ENCODE data around the gene KRTAP9-2.
"Not testable (repeated sequence)": the region's sequence is repeated elsewhere in the genome, so short reads cannot be mapped to it uniquely, and the experiment has no call there.

The KRTAP9-2 gene

GRCh38 chr17:41246995-41247787 lies 20.7 kb downstream of the KRTAP9-2 start:
- DNase-seq (ENCODE audit: low spot score); in situ Hi-C loops (cut with MboI; ENCODE audit: low sequenced_read_pairs, unreplicated experiment): not testable (repeated sequence)

- in situ Hi-C loops (cut with MboI; ENCODE audit: low sequenced_read_pairs, unreplicated experiment), result not testable (repeated sequence)
- peak; percentile 0 for DNase-seq (ENCODE audit: low spot score)
These were observed 23.3 kb downstream of the KRTAP9-2 start, which contains the start of gene KRTAP9-4 for GRCh38 chr17:41249637-41250240. Gene KRTAP9-4, plus strand, starts transcription at chr17:41249687. Its CDS starts 34 bp downstream, at chr17:41249721.

- TF ChIP-seq CTCF (IDR thresholded peaks at IDR 0.05; ENCODE audit: borderline replicate concordance, control extremely low read depth, extremely low read depth, insufficient read depth, missing control alignments), result no peak
- peak; percentile 0 for DNase-seq (ENCODE audit: low spot score)
- in situ Hi-C loops (cut with MboI; ENCODE audit: low sequenced_read_pairs, unreplicated experiment), result no loop called here
These were observed 24.8 kb downstream of the KRTAP9-2 start for GRCh38 chr17:41251261-41251660.

GRCh38 chr17:41254861-41255260 lies 28.4 kb downstream of the KRTAP9-2 start:
- DNase-seq (ENCODE audit: low spot score), result no peak
- in situ Hi-C loops (cut with MboI; ENCODE audit: low sequenced_read_pairs, unreplicated experiment), result no loop called here
- no peak for TF ChIP-seq CTCF (IDR thresholded peaks at IDR 0.05; ENCODE audit: borderline replicate concordance, control extremely low read depth, extremely low read depth, insufficient read depth, missing control alignments)

- in situ Hi-C loops (cut with MboI; ENCODE audit: low sequenced_read_pairs, unreplicated experiment), result not testable (repeated sequence)
- DNase-seq (ENCODE audit: low spot score), result peak; percentile 1
These were observed 29.2 kb downstream of the KRTAP9-2 start, which contains the start of gene KRTAP9-9 for GRCh38 chr17:41255381-41256290. Gene KRTAP9-9, plus strand, starts transcription at chr17:41255384.

- peak; percentile 0 for DNase-seq (ENCODE audit: low spot score)
- no peak for TF ChIP-seq CTCF (IDR thresholded peaks at IDR 0.05; ENCODE audit: borderline replicate concordance, control extremely low read depth, extremely low read depth, insufficient read depth, missing control alignments)
- in situ Hi-C loops (cut with MboI; ENCODE audit: low sequenced_read_pairs, unreplicated experiment), result no loop called here
These were observed 29.8 kb downstream of the KRTAP9-2 start for GRCh38 chr17:41256291-41256685.

- TF ChIP-seq CTCF (IDR thresholded peaks at IDR 0.05; ENCODE audit: borderline replicate concordance, control extremely low read depth, extremely low read depth, insufficient read depth, missing control alignments), result no peak
- DNase-seq (ENCODE audit: low spot score), result no peak
- in situ Hi-C loops (cut with MboI; ENCODE audit: low sequenced_read_pairs, unreplicated experiment), result no loop called here
These were observed 32.0 kb downstream of the KRTAP9-2 start for GRCh38 chr17:41258406-41258805.

- in situ Hi-C loops (cut with MboI; ENCODE audit: low sequenced_read_pairs, unreplicated experiment), result no loop called here
These were observed 36.8 kb downstream of the KRTAP9-2 start for GRCh38 chr17:41263212-41263611.

More at GRCh38 chr17:41263212-41263611, 36.8 kb downstream of the KRTAP9-2 start:
- no peak for TF ChIP-seq CTCF (IDR thresholded peaks at IDR 0.05; ENCODE audit: borderline replicate concordance, control extremely low read depth, extremely low read depth, insufficient read depth, missing control alignments)
- DNase-seq (ENCODE audit: low spot score), result peak; percentile 1

Data from GM13976 (cell line).